ENCODE results near the gene CFAP44.
"Not testable (repeated sequence)": the region's sequence is repeated elsewhere in the genome, so short reads cannot be mapped to it uniquely, and the experiment has no call there.

CFAP44 gene, protein sequence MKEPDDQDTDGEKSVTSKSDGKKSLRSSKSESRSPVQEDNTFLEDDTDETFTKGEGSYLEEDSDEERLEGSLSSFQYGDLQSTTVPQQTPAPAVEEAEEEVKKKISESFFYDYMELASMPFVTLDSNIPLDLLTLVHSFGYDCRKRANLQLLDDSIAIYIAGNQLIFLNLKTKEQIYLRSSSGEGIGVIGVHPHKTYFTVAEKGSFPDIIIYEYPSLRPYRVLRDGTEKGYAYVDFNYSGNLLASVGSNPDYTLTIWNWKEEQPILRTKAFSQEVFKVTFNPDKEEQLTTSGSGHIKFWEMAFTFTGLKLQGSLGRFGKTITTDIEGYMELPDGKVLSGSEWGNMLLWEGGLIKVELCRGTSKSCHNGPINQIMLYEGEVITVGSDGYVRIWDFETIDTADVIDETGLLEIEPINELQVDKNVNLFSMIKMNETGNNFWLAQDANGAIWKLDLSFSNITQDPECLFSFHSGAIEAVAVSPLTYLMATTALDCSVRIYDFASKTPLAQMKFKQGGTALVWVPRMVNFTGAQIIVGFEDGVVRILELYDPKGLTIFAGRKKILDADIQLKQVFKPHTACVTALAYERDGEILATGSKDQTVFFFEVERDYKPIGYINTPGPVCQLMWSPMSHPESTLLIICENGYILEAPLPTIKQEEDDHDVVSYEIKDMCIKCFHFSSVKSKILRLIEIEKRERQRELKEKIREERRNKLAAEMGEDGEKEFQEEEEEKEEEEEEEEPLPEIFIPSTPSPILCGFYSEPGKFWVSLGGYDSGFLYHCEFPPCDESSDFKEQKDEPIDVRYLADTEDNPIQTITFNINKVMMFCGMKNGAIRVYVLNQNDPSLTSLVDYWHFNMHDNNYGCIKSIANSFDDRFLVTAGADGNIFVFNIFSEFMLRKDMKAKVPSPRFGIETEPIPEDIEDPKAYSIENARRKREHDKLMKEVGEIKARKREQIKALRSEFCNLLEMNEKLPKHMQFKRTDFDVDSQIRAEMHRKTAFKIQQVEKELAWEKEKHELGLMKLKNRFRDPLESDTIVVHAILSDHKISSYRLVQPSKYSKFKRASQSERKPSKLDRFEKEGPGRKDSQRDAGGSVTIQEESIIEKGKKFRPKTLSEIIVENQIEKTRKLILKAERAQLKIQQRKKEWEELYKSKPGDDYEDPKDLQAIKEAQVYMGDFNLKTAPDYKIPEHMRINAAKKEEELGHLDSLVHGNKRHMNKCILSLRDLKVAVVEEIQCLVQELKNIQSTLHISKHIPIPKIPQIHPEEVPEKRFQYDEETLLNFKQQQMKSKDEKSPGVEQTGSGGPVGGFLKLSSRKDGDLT (N-terminal part only)

DNA sequence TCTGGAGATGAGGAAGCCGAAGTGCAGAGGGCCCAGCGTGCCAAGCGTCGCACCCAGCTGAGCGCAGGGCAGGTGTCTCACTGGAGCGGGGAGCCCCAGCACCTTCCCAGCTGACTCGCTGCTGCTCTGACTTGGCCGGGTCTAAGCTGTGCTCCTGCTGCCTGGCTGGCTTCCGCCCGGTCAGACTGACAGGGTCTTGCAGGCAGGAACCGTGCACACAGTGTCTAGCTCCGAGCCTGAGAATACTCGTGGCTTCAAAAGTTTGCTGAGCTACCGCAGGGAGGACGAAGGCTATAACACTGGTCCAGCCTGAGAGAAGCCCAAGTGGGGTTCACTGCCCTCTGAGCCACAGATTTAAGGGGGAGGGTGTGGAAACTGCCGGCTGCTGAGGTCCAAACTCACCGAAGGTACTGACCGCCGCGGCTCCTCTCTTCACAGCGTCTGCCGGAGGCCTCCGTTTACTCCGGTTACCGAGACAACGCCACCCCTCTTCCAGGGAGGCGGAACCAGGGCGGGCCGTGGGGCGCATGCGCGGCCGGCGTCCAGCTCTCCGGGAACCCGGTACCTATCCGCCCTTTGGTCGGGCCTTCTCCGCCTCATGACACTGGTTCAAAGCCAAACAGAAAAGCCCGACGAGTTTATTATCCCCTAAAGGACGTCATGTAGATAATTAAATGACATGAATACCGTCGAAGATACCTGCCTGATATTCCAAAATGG, at the start of gene CFAP44:
Gene CFAP44 (minus strand): TSS at position 443 of the 720 bp plus-strand sequence. CDS start 7,829 bp downstream, outside the sequence.
- DNase-seq (ENCODE audit: low read depth, low spot score) = no peak

DNA sequence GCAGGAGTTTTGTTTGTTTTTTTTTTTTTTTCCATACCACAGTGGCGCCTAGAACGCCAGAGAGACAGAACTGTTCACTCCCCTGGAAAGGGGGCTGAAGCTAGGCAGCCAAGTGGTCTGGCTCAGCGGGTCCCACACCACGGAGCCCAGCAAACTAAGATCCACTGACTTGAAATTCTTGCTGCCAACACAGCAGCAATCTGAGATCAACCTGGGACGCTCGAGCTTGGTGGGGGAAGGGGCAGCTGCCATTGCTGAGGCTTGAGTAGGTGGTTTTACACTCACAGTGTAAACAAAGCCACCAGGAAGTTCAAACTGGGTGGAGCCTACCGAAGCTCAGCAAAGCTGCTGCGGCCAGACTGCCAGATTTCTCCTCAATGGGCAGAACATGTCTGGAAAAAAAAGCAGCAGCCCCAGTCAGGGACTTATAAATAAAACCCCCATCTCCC, 43.9 kb upstream of the CFAP44 start:
- no peak for DNase-seq (ENCODE audit: low read depth, low spot score)

DNA sequence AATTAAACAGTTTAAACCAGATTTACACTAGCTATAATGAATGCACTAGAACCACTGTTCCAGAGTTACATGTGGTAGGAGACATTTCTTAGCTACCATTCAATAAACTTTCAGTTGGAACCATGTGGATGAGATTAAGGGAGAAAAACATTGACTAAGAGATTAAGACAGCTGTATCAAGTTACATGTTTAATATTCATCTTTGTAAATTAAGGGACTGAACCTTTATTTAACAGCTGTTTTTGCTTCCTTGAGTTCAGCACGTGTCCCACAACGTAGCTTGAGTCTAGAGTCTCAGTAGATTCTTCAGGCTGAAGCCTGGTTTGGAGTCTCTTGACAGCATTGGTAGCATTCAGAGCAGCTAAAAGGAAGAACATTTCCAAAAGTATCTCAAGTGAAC, 27.2 kb upstream of the CFAP44 start:
- no peak for DNase-seq (ENCODE audit: low read depth, low spot score)

DNA sequence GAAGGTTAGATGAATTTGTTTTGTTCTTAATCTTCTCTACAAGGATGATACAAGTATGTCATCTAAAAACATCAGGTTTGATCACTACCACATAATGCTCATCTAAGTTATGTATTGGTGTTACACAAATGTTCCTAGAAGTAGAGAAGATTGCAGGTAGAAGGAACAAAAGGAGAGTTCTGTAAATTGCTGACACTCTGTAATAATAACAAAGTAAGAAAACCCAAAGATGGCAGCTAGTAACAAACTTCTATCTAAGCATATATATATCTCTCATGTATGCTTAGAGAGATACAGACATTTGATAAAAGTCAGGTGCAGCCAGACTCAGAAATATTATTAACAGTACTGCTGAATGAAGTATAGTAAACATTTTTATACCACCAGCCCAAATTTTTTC, 20.2 kb upstream of the CFAP44 start:
- no peak for DNase-seq (ENCODE audit: low read depth, low spot score)

DNA sequence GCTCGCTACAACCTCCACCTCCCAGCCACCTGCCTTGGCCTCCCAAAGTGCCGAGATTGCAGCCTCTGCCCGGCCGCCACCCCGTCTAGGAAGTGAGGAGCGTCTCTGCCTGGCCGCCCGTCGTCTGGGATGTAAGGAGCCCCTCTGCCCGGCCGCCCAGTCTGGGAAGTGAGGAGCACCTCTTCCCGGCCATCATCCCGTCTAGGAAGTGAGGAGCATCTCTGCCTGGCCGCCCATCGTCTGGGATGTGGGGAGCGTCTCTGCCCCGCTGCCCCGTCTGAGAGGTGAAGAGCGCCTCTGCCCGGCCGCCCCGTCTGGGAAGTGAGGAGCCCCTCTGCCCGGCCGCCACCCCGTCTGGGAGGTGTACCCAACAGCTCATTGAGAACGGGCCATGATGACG, 17.3 kb upstream of the CFAP44 start:
- not testable (repeated sequence) for DNase-seq (ENCODE audit: low read depth, low spot score)

DNA sequence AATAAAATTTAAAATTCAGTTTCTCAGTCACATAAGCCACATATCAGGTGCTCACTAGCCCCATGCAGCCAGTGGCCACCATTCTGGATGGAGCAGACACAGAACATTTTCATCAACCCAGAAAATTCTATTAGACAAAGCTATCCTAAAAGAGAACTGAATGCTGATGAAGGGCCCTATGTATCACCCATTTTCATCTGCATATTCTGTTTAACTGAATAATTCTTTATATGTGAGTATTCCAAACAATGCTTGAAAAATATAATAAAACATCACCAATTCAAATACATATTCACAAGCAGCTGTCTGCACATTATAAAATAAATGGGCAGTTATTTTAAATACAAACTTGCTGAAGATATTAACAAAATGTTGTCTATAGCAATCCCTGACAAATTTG, 14.2 kb upstream of the CFAP44 start:
- no peak for DNase-seq (ENCODE audit: low read depth, low spot score)

DNA sequence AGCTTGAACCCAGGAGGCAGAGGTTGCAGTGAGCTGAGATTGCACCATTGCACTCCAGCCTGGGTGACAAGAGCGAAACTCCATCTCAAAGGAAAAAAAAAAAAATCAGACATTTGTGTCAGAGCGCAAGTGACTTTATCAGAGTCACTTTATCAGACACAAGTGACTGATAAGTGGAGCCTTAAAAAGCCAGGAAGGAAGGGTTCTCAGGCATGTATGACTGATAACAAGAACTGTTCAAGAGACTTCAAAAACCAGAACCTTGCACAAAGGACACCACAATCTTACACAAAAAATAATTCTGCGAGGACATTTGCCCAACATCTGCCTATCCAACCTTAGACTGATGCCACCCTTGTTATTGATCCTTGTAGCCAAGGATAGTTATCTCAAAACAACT, 13.3 kb upstream of the CFAP44 start:
- DNase-seq (ENCODE audit: low read depth, low spot score) = no peak

DNA sequence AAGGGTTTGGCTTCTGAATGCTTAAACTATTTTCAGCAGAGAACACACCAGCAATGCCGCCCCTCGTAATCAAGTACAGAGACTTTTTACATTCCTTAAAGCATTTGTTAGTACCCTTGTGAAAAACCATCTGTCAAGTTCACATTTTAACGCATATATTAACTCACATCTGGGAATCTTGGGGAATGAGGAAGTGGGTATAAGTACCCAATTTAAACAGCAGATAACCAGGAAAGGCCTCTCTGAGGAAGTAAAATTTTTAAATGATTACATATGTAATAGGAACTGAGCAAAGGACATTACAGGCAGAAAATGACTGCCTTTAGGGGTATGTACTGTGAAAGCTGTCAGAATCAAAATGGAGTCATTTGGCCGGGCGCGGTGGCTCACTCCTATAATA, 12.8 kb upstream of the CFAP44 start:
- no peak for DNase-seq (ENCODE audit: low read depth, low spot score)

DNA sequence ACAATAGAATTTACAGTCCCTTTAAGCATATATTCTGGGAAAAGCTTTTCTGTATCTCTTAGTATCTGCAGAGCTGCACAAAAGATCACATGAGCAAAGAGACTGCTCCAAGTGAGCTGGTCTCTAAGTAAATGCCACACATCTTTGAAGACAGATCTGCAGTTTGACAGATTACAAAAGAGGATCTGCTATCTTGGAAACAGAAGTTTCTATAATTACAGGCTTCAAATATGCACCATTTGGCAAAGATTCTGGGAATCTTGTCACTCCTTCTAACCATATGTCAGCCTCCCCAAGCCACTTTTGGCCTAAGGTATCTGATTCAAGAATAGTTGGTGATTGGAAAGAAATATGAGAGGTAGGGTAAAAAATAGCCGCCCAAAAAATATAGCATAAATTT, 9.6 kb upstream of the CFAP44 start:
- no peak for DNase-seq (ENCODE audit: low read depth, low spot score)

DNA sequence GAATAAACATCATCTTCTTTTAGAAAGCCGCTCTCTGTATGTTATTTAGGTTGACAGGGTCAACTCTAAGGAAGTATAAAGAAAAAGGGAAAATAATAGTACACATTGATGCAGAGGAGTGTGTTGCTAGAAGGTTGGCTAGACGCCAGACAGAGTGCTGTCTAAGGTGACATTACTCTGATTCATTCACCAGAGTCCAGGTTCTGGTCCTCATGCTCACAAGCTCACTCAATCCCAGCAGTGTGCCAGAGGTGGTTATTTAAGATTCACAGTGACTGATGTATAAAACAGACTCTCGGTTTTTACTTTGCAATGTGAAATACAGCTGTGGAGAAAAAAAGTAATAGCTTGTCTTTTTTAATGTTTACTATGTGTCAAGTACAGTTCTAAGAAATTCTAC, 1.7 kb downstream of the CFAP44 start:
- DNase-seq (ENCODE audit: low read depth, low spot score) = no peak

DNA sequence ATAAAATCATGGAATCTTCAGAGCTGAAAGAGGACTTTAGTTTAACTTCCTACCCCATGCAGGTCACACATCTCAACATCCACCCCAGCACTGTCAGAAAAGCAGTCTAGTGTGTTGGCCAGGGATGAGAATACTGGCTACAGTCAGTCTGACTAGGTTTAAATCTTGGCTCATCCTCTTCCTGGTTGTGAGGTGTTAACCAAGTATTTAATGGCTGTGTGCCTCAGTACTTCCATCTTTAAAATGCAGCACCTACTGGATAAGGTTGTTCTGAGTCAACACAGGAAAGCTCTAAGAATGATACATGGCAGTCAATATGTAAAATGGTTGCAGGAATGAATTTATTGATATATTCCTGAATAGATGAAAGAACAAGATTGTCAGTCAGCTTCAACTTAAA, 3.1 kb downstream of the CFAP44 start:
- no peak for DNase-seq (ENCODE audit: low read depth, low spot score)

DNA sequence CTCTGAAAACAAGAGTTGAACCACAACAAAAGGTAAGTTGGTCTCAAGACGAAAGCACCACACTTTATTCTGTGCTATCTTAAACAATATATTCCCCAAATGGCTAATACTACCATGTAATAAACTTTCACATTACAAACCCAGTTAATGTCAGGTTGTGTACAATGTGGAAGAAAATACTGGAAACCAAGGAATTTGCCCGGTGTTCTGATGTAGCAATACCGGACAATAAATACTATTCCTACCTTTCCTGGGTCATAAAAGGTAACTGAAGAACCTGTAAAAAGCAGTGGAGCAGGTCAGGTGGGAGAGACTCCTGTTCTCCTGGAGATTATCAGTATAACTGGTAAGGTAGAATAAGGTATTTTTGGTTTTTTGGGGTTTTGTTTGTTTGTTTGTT, 3.9 kb downstream of the CFAP44 start:
- no peak for DNase-seq (ENCODE audit: low read depth, low spot score)

DNA sequence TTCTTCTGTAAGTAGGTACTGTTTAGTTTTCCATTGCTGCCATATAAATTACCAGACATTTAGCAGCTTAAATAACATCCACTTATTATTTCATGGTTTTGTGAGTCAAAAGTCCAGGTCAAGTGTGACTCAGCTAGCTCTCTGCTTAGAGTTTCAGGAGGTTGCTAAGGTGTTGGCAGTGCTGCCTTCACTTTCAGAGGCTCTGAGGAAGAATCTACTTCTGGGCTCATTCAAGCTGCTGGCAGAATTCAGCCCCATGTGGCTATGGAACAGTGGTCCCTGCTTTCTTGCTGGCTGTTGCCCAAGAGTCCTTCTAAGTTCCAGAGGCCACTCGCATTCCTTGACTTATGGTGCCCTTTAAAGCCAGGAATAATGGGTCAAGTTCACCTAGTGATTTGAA, 4.5 kb downstream of the CFAP44 start:
- no peak for DNase-seq (ENCODE audit: low read depth, low spot score)

DNA sequence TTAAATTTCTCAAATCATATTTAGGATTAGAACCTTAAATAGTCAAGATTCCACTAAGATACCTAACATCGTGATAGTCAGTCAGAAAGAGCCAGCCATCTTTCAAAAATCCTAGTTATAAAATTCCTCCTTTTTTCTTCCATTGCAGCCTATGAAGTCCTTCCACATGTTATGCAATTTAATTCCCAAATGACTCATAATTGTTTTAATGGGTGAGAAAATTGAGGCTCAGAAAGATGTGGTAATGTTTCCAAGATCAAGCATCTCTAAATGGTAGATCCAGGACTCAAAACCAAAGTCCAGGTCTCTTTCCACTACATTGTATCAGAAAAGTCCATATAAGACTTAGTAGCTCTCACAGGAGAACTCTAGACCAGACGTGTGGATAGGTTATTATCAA, 9.5 kb downstream of the CFAP44 start:
- DNase-seq (ENCODE audit: low read depth, low spot score) = no peak

DNA sequence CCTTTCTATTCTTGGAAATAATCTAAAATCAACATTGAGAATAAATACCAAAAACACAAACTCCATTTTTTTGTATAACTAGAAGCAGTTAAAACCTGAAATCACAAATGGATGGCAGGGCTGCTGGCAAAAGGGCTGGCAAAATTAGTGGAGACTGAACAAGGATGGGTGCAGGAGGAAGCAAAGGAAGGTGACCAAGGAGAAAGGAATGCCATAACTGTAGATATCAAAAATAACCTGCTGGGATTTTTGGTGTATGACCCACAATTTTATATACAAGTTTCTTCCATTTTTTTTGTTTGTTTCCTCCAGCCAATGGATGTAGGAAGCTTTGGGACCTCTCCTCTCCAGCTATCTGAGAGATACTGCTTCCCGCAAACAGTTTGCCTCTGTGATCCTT, 12.7 kb downstream of the CFAP44 start:
- no peak for DNase-seq (ENCODE audit: low read depth, low spot score)

DNA sequence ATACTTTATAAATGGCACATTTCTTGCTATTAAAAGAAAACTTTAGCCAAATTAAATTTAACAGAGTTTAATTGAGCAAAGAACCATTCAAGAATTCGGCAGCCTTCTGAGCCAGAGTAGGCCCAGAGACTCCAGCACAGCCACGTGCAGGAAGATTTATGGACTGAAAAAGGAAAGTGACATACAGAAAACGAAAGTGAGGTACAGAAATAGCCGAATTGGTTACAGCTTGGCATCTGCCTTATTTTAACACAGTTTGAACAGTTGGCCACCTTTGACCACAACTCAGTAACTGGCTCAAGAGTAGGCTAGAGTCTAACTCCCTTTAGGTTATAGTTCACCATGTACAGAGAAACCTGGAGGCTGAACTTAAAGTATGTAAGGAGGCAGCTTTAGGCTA, 17.6 kb downstream of the CFAP44 start:
- no peak for DNase-seq (ENCODE audit: low read depth, low spot score)

DNA sequence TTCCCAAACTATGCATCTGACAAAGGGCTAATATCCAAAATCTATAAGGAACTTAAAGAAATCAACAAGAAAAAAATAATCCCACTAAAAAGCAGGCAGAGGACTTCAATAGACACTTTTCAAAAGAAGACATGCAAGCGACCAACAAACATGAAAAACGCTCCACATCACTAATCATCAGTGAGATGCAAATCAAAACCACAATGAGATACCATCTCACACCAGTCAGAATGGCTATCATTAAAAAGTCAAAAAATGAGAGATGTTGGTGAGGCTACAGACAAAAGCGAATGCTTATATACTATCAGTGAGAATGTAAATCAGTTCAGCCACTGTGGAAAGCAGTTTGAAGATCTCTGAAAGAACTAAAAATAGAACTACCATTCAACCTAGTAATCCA, 20.2 kb downstream of the CFAP44 start:
- DNase-seq (ENCODE audit: low read depth, low spot score) = no peak

DNA sequence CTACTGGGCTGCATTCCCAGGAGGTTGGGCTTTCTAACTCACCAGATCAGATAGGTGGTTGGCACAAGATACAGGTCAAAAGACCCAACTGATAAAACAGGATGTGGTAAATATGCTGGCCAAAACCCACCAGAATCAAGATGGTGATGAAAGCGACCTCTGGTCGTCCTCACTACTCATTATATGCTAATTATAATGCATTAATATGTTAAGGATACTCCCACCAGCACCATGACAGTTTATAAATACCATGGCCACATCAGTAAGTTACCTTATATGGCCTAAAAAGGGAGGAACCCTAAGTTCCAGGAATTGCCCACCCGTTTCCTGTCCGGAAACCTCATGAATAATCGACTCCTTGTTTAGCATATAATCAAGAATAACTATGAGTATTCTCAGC, 31.6 kb downstream of the CFAP44 start:
- no peak for DNase-seq (ENCODE audit: low read depth, low spot score)

DNA sequence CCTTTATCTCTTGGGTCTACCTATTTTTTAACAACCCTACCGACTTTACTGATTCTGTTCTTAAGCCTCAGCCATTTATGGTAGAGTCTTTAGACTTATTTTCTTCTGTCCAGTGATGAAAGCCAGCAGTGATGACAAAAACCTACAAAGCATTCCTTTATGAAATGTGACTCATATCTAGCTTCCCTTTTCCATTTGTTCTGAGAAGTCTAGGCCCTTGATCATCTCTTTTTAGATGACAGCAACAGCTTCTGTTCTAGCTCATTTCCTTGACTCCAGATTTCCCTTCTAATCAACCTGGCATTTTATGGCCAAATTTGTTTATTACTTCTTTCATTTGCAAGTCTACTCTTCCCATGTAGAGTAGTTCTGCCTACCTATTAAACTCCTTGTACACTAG, 36.1 kb downstream of the CFAP44 start:
- DNase-seq (ENCODE audit: low read depth, low spot score) = no peak

DNA sequence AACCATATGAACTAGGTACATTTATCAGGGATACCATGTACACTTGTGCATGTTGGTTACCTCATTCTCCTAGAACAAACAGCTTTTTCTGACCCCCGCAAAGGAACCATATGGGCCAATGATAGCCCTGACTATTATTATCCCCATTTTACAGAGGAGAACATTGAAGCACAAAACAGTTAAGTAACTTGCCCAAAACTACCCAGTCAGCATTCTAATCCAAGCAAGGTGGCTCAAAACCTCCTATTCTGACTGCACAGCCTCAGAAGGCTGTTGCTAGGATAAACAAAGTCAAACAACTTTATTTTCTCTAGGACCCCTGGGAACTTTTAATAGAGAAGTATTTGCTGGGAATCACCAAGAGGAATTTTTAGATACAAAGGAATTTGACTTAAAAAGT, 36.7 kb downstream of the CFAP44 start:
- DNase-seq (ENCODE audit: low read depth, low spot score) = no peak
